ENCODE measurements around the gene PHF20.
"Not testable (repeated sequence)": the region's sequence is repeated elsewhere in the genome, so short reads cannot be mapped to it uniquely, and the experiment has no call there.

Gene PHF20

GRCh38 chr20:35988910-35989463, 217.2 kb downstream of the PHF20 start:
- Mint-ChIP-seq H3K36me3 (ENCODE audit: low read depth) (no peaks in the 10 kb centered on the region), H3K27ac (no peak overlapping the region), H3K27me3 (ENCODE audit: low read depth, poor library complexity) (peaks cover 7% of the 10 kb centered on the region), H3K4me1 (peaks cover 14% of the 10 kb centered on the region), H3K9me3 (no peaks in the 10 kb centered on the region), H3K4me3 (no peak overlapping the region)
- DNase-seq: no peak
- no peak for TF ChIP-seq CTCF (IDR thresholded peaks at IDR 0.05)

DNA sequence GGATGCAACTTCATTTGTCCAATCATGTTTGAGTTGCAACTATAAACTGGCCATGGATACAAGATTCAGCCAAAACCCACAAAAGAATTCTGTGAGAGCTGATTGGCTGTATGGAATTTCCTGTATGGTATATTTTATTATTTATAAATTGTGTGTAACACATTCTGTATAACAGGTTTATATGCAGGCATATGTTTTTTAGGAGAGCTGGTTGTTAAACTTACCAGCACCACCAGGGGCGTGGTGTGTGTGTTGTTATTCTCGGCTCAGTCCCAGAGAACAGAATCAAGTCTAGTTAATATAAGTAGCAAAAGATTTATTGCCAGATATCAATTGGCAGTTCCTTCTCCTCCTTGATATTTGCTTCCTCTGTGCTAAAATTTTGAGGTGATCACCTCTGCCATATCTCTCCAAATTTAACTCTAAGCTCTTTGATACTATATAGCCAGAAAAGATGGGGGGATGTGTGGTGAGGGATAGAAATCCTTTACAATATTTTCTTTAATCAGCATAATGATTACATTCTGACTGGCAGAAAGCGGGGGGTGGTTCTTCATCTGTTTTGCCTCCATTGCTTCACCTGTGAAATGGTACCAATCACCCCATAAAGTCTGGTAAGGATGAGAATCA, 219.4 kb downstream of the PHF20 start:
- peak; percentile 27 for DNase-seq
- Mint-ChIP-seq H3K4me3 (no peak overlapping the region), H3K27ac (no peak overlapping the region), H3K36me3 (ENCODE audit: low read depth) (no peaks in the 10 kb centered on the region), H3K27me3 (ENCODE audit: low read depth, poor library complexity) (peaks cover 7% of the 10 kb centered on the region), H3K9me3 (no peaks in the 10 kb centered on the region), H3K4me1 (peaks cover 12% of the 10 kb centered on the region)
- TF ChIP-seq CTCF (IDR thresholded peaks at IDR 0.05): peak; percentile 41

DNA sequence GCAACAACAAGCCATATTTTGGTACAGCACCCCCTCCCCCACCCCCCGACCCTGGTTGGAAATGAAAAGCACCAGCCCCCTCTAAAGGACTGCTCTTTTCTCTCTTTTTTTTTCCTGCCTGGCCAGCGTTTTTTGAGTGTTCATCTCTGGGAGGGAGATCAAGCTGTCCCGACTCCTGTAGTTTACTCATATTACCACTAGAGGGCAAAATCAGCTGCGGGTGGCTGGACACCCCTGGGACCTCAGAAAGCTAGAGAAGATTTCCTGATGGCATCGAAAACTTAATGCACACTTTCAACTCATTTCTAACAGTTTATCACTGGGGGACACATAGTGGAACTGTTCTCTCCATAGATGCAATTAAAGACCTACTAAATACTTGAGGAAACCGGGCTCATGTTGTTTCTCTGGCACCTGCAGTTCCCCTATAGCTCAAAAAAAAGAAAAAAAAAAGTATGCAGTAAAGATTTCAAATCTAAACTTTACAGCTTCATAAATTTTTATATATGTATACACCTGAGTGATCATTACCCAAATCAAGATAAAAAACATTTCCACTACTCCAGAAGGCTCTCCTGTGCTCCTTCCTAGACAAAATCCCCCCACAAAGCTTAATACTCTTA, 221.0 kb downstream of the PHF20 start:
- no peaks in the 10 kb centered on the region for H3K9me3 Mint-ChIP-seq
- H3K27ac Mint-ChIP-seq: no peak overlapping the region
- peak; percentile 74 for TF ChIP-seq CTCF (IDR thresholded peaks at IDR 0.05)
- H3K4me3 Mint-ChIP-seq: no peak overlapping the region
- no peaks in the 10 kb centered on the region for H3K36me3 Mint-ChIP-seq (ENCODE audit: low read depth)
- DNase-seq: peak; percentile 44
- peaks cover 12% of the 10 kb centered on the region for H3K4me1 Mint-ChIP-seq
- peaks cover 7% of the 10 kb centered on the region for H3K27me3 Mint-ChIP-seq (ENCODE audit: low read depth, poor library complexity)

GRCh38 chr20:35994994-35995453, 223.2 kb downstream of the PHF20 start:
- DNase-seq: peak; percentile 91
- Mint-ChIP-seq H3K4me3 (no peak overlapping the region), H3K36me3 (ENCODE audit: low read depth) (no peaks in the 10 kb centered on the region), H3K9me3 (no peaks in the 10 kb centered on the region), H3K4me1 (peaks cover 12% of the 10 kb centered on the region), H3K27me3 (ENCODE audit: low read depth, poor library complexity) (peaks cover 4% of the 10 kb centered on the region), H3K27ac (no peak overlapping the region)
- peak; percentile 82 for TF ChIP-seq CTCF (IDR thresholded peaks at IDR 0.05)

GRCh38 chr20:35996492-35996891, 224.7 kb downstream of the PHF20 start:
- not testable (repeated sequence) for H3K9me3 Mint-ChIP-seq; H3K27ac Mint-ChIP-seq; DNase-seq; H3K36me3 Mint-ChIP-seq (ENCODE audit: low read depth); H3K4me3 Mint-ChIP-seq; H3K27me3 Mint-ChIP-seq (ENCODE audit: low read depth, poor library complexity)
- peaks cover 12% of the 10 kb centered on the region for H3K4me1 Mint-ChIP-seq

Measured in nephron progenitor cell (in vitro differentiated cells).